HepG2 (cell line): ENCODE measurements around the gene DNMT3A. TPM values are rescaled to one million over a fixed set of nuclear protein-coding genes. Genes with fewer than 3 reads are reported as not detected.

ENCODE experiments used
- ATAC-seq: fragments of 200-7000 bp; cut with Tn5 transposase; 3 replicates; pipeline ENCODE4 v1.9.1; 2020; ENCODE audit warnings: mild to moderate bottlenecking, moderate library complexity
- BruUV-seq: library from RNA; stranded (reverse); fragments of 400-500 nt; replicated peaks from 2 replicates; lab custom pipeline; 2021; lab: Mats Ljungman, UMichigan
- CTCF ChIA-PET: fragments of 300-600 bp; formaldehyde crosslinking; extraction: SDS; loops from one replicate; lab custom pipeline; 2021; ENCODE audit warnings: low total read pairs, inconsistent platforms, low intra/inter-chr PET ratio; lab: Yijun Ruan, JAX
- POLR2A ChIA-PET: fragments of 350-600 bp; sonication (Branson Sonifier 250); formaldehyde crosslinking; loops from one replicate; lab custom pipeline; 2020; ENCODE audit warnings: antibody characterized with exemption, inconsistent platforms; lab: Yijun Ruan, JAX
- DNase-seq: peaks from one replicate; pipeline ENCODE4 v3.0.0-alpha.2; 2015; ENCODE audit warnings: low spot score
- FAIRE-seq: peaks from 3 replicates; lab custom pipeline; 2011; peaks lifted over from hg19 to GRCh38; lab: Jason Lieb, UNC
- H2AFZ ChIP-seq: one replicate; pipeline ENCODE4 v1.6.1; 2011; ENCODE audit warnings: low read length, inconsistent platforms
- H3K27ac ChIP-seq: fragments of 300-600 bp; 3 replicates; pipeline ENCODE4 v1.8.0; 2011; ENCODE audit warnings: mixed run types, mild to moderate bottlenecking, mixed read lengths, low read length, inconsistent platforms; ENCODE audit not compliant: insufficient read depth; ENCODE audit errors: extremely low read length
- H3K27me3 ChIP-seq, 2 experiments: fragments of 200-600 bp in 1 of 2; 2 replicates in 1 of 2; 3 replicates in 1 of 2; pipeline versions ENCODE4 v1.6.0 to v1.8.0; 2011; ENCODE audit warnings: low read length in 2 of 2, mild to moderate bottlenecking in 2 of 2, moderate library complexity in 2 of 2, inconsistent platforms in 1 of 2; ENCODE audit not compliant: insufficient read depth in 2 of 2, control insufficient read depth in 1 of 2
- H3K36me3 ChIP-seq, 2 experiments: fragments of 200-600 bp in 1 of 2; replicated peaks in 1 of 2; 2 replicates in 1 of 2; 3 replicates in 1 of 2; pipeline versions ENCODE4 v1.5.1 to v1.8.0; 2011; ENCODE audit warnings: low read length in 2 of 2, inconsistent platforms in 1 of 2; ENCODE audit not compliant: insufficient read depth in 2 of 2, control insufficient read depth in 1 of 2
- H3K4me1 ChIP-seq: 2 replicates; pipeline ENCODE4 v1.5.1; 2012; ENCODE audit warnings: low read length, inconsistent platforms; ENCODE audit not compliant: insufficient read depth
- H3K4me2 ChIP-seq: 2 replicates; pipeline ENCODE4 v1.6.0; 2011; ENCODE audit warnings: low read depth, low read length, inconsistent platforms
- H3K4me3 ChIP-seq, 3 experiments: fragments of 200-600 bp in 1 of 3; sonication (generic), shearing (Covaris generic) in 1 of 3; replicated peaks in 1 of 3; 2 replicates each; pipeline ENCODE4 v1.5.1; 2011 to 2016; ENCODE audit warnings: low read length in 3 of 3, inconsistent platforms in 2 of 3, low read depth in 2 of 3, mild to moderate bottlenecking in 2 of 3, control low read depth in 1 of 3, mixed read lengths in 1 of 3; ENCODE audit not compliant: insufficient read depth in 1 of 3
- H3K79me2 ChIP-seq: one replicate; pipeline ENCODE4 v1.6.1; 2011; ENCODE audit warnings: low read length, inconsistent platforms; ENCODE audit not compliant: insufficient read depth
- H3K9ac ChIP-seq: 2 replicates; pipeline ENCODE4 v1.6.0; 2011; ENCODE audit warnings: mild to moderate bottlenecking, low read depth, low read length, inconsistent platforms; ENCODE audit not compliant: insufficient read depth
- H3K9me3 ChIP-seq: 2 replicates; pipeline ENCODE4 v1.5.1; 2012; ENCODE audit warnings: mild to moderate bottlenecking, low read length
- H4K20me1 ChIP-seq: 2 replicates; pipeline ENCODE4 v1.6.0; 2011; ENCODE audit warnings: inconsistent platforms, mild to moderate bottlenecking, low read length, moderate library complexity; ENCODE audit not compliant: insufficient read depth
- AKNA ChIP-seq: sonication (generic); formaldehyde crosslinking; IDR thresholded peaks from 2 replicates; pipeline ENCODE4 v1.4.0; 2020; ENCODE audit warnings: missing genetic modification reagents, borderline replicate concordance
- ATAD3A ChIP-seq: sonication (generic); formaldehyde crosslinking; IDR thresholded peaks from 2 replicates; pipeline ENCODE4 v1.4.0; 2020; ENCODE audit warnings: missing genetic modification reagents
- GRHL1 ChIP-seq: sonication (generic); formaldehyde crosslinking; conservative IDR thresholded peaks from 2 replicates; pipeline ENCODE4 v1.8.0; 2022; ENCODE audit warnings: missing genetic modification reagents
- HOXD1 ChIP-seq: sonication (generic); formaldehyde crosslinking; IDR thresholded peaks from 2 replicates; pipeline ENCODE4 v1.5.0; 2020; ENCODE audit warnings: missing genetic modification reagents
- RARG ChIP-seq: sonication (generic); formaldehyde crosslinking; IDR thresholded peaks from 2 replicates; pipeline ENCODE4 v1.4.0; 2020; ENCODE audit warnings: low read depth, mild to moderate bottlenecking, missing genetic modification reagents
- ZKSCAN5 ChIP-seq: sonication (generic); formaldehyde crosslinking; IDR thresholded peaks from 2 replicates; pipeline ENCODE4 v1.5.1; 2020; ENCODE audit warnings: mild to moderate bottlenecking, missing genetic modification reagents
- ZNF260 ChIP-seq: sonication (generic); formaldehyde crosslinking; IDR thresholded peaks from 2 replicates; pipeline ENCODE4 v1.4.0; 2020; ENCODE audit warnings: missing genetic modification reagents, low read depth, mild to moderate bottlenecking, borderline replicate concordance
- ZNF274 ChIP-seq: sonication (generic); formaldehyde crosslinking; IDR thresholded peaks from 2 replicates; pipeline ENCODE4 v1.5.1; 2020; ENCODE audit warnings: mild to moderate bottlenecking, missing genetic modification reagents
- ZNF281 ChIP-seq: sonication (generic); formaldehyde crosslinking; IDR thresholded peaks from 2 replicates; pipeline ENCODE4 v1.4.0; 2020; ENCODE audit warnings: missing genetic modification reagents, borderline replicate concordance
- ZNF337 ChIP-seq: sonication (generic); formaldehyde crosslinking; IDR thresholded peaks from 2 replicates; pipeline ENCODE4 v1.5.1; 2020; ENCODE audit warnings: missing genetic modification reagents, low read depth, mild to moderate bottlenecking, borderline replicate concordance
- ZNF567 ChIP-seq: sonication (generic); formaldehyde crosslinking; IDR thresholded peaks from 2 replicates; pipeline ENCODE4 v1.8.1; 2023; ENCODE audit warnings: mild to moderate bottlenecking, missing genetic modification reagents, borderline replicate concordance
- ZNF761 ChIP-seq: sonication (generic); formaldehyde crosslinking; conservative IDR thresholded peaks from 2 replicates; pipeline ENCODE4 v1.4.0; 2020; ENCODE audit warnings: mild to moderate bottlenecking, missing genetic modification reagents
- ZNF775 ChIP-seq: sonication (generic); formaldehyde crosslinking; IDR thresholded peaks from 2 replicates; pipeline ENCODE4 v1.4.0; 2020; ENCODE audit warnings: missing genetic modification reagents, mild to moderate bottlenecking, moderate library complexity, borderline replicate concordance
- WGBS: methylation state at CpG from one replicate; pipeline ENCODE4 v1.1.6; 2017; ENCODE audit warnings: low lambda C conversion rate; 5-methylcytosine and 5-hydroxymethylcytosine counted together
- in situ Hi-C: cut with HindIII; loops from 2 replicates; pipeline ENCODE4 v1.10.0; 2017; ENCODE audit warnings: low pct_unique_long_range_greater_than_20kb; ENCODE audit not compliant: extremely low pct_ligation_motif_present
- intact Hi-C: fragments of 100-400 bp; cut with micrococcal nuclease; formaldehyde crosslinking; loops from one replicate; pipeline ENCODE4 v1.10.0; 2022; ENCODE audit not compliant: unreplicated experiment
- polyA plus RNA-seq, 8 experiments: library from polyadenylated mRNA; depleted of rRNA in 3 of 8; stranded (reverse) in 7 of 8; unstranded in 1 of 8; fragments of >200 nt; fragmentation: Illumina TruSeq in 4 of 8; extraction: Trizol in 4 of 8; gene quantifications; 2 replicates each; pipeline versions ENCODE4 v1.2.1 to v1.2.3, GENCODE V29; 2011 to 2016; ENCODE audit warnings: low read depth in 4 of 8, missing spikeins in 1 of 8, mixed read lengths in 1 of 8; ENCODE audit not compliant: insufficient read depth in 1 of 8
- total RNA-seq, 5 experiments: library from RNA; depleted of rRNA; stranded (reverse); fragments of >200 nt; fragmentation: Illumina TruSeq; extraction: Trizol; gene quantifications; 2 replicates each; pipeline ENCODE4 v1.2.3, GENCODE V29; 2016; ENCODE audit warnings: low read depth in 1 of 5

The DNMT3A gene
- total and polyA plus RNA-seq, 2 of the 13 experiments (the other 11 are each of a cell fraction or from before 2014, with no cell fraction given), result 14.7 to 29.1 TPM

GRCh38 chr2:25371253-25372241 lies 29.8 kb upstream of the DNMT3A start:
- Histone ChIP-seq H3K4me3 (no peak overlapping the region), H2AFZ (no peak overlapping the region), H3K9ac (no peak overlapping the region), H3K79me2 (no peaks in the 10 kb centered on the region), H3K27ac (no peak overlapping the region), H3K4me2 (no peak overlapping the region), H3K4me1 (peaks cover 22% of the 10 kb centered on the region), H3K9me3 (no peaks in the 10 kb centered on the region), H3K27me3 (peaks cover 9 to 57% of the 10 kb centered on the region in 2 experiments; a peak in 4 of 5 replicates), H3K36me3 (no peaks in the 10 kb centered on the region), H4K20me1 (no peaks in the 10 kb centered on the region)
- 58% methylated on average over 27 of the region's 27 CpGs for whole genome bisulfite sequencing
- intact Hi-C loops (no loop called here), in situ Hi-C loops (no loop called here)
- CTCF ChIA-PET, result no interaction called here
- DNase-seq (no peak), ATAC-seq (no peak), FAIRE-seq (no peak)
- BruUV-seq, result no TSS peak
- POLR2A ChIA-PET, result interaction anchor here (2.6 kb wide), 1 partner anchor 9 kb away, joined by 11 read pairs; no protein-coding TSS in a partner anchor
- no peak for TF ChIP-seq ZNF337 (CRISPR knock-in tag)
- TF ChIP-seq AKNA (CRISPR knock-in tag), result no peak
- TF ChIP-seq ZKSCAN5 (CRISPR knock-in tag), result no peak
- TF ChIP-seq ZNF775 (CRISPR knock-in tag), result no peak
- TF ChIP-seq ZNF567, result no peak
- TF ChIP-seq ZNF274 (CRISPR knock-in tag), result no peak
- TF ChIP-seq ATAD3A, result no peak
- no peak for TF ChIP-seq HOXD1 (CRISPR knock-in tag)
- TF ChIP-seq GRHL1 (CRISPR knock-in tag), result no peak
- TF ChIP-seq ZNF761 (CRISPR knock-in tag), result no peak
- no peak for TF ChIP-seq RARG (CRISPR knock-in tag)
- TF ChIP-seq ZNF281 (CRISPR knock-in tag), result no peak
- no peak for TF ChIP-seq ZNF260 (CRISPR knock-in tag)
